ENCODE measurements around the gene NRG3. TPM values are rescaled to one million over a fixed set of nuclear protein-coding genes. Genes with fewer than 3 reads are reported as not detected.

NRG3 gene
- total RNA-seq, 1 experiment from 2014 or later: not detected

- DNase-seq (ENCODE audit: low read depth, low spot score): no peak
Observed at GRCh38 chr10:82574081-82574480, 699.1 kb downstream of the NRG3 start.

More at GRCh38 chr10:82574081-82574480, 699.1 kb downstream of the NRG3 start:
- Histone ChIP-seq H3K4me1 (ENCODE audit: control insufficient read depth in 1 of 2, insufficient read depth in 2 of 2, low read length in 2 of 2) (no peaks in the 10 kb centered on the region), H3K4me2 (ENCODE audit: low read length) (no peak overlapping the region), H3K9me2 (ENCODE audit: insufficient read depth) (no peaks in the 10 kb centered on the region), H3K27me3 (ENCODE audit: insufficient read depth, low read length) (no peaks in the 10 kb centered on the region), H3K36me3 (ENCODE audit: control insufficient read depth in 1 of 2, insufficient read depth in 2 of 2, low read length in 2 of 2) (no peaks in the 10 kb centered on the region), H3K9me3 (ENCODE audit: control insufficient read depth in 1 of 2, insufficient read depth in 1 of 2, low read depth in 1 of 2, low read length in 2 of 2) (peaks cover 7 to 24% of the 10 kb centered on the region in 2 experiments; a peak in 2 of 4 replicates), H3K4me3 (replicated peaks in 1 of 2; ENCODE audit: low read depth in 1 of 2, low read length in 2 of 2) (no peak overlapping the region), H3K9ac (ENCODE audit: low read length) (no peak overlapping the region), H3K27ac (ENCODE audit: low read depth, low read length) (no peak overlapping the region), H3K79me2 (ENCODE audit: insufficient read depth, low read length) (no peaks in the 10 kb centered on the region), H4K20me1 (ENCODE audit: insufficient read depth) (no peaks in the 10 kb centered on the region), H2AFZ (ENCODE audit: low read depth, low read length, poor library complexity, severe bottlenecking) (no peak overlapping the region)
- intact Hi-C loops (cut with micrococcal nuclease): no loop called here
- BruUV-seq (replicated peaks): no TSS peak
- no peak for ATAC-seq
- POLR2A ChIA-PET: no interaction called here
- no peak for TF ChIP-seq YY1 (IDR thresholded peaks at IDR 0.05; ENCODE audit: extremely low read depth, insufficient replicate concordance, low read depth, low read length)
- no peak for TF ChIP-seq CTCF (IDR thresholded peaks at IDR 0.05 in 2 of 3, conservative IDR thresholded peaks at IDR 0.05 in 1 of 3; ENCODE audit: borderline replicate concordance in 1 of 3, insufficient read depth in 1 of 3, low read depth in 2 of 3, low read length in 2 of 3)
- TF ChIP-seq POLR2A (IDR thresholded peaks at IDR 0.05; ENCODE audit: borderline replicate concordance, extremely low read depth, insufficient read depth, insufficient read length): no peak
- TF ChIP-seq MAX (IDR thresholded peaks at IDR 0.05): no peak
- no peak for TF ChIP-seq CEBPB (IDR thresholded peaks at IDR 0.05; ENCODE audit: low read depth)
- no peak for TF ChIP-seq SP1 (IDR thresholded peaks at IDR 0.05; ENCODE audit: low read depth)
- no peak for TF ChIP-seq SIN3A (IDR thresholded peaks at IDR 0.05; ENCODE audit: low read depth)
- no peak for TF ChIP-seq EZH2 (IDR thresholded peaks at IDR 0.05)
- no peak for TF ChIP-seq ELF1 (IDR thresholded peaks at IDR 0.05; ENCODE audit: borderline replicate concordance, low read depth)
- TF ChIP-seq ATF3 (IDR thresholded peaks at IDR 0.05): no peak
- no peak for TF ChIP-seq ZFX (IDR thresholded peaks at IDR 0.05)
- TF ChIP-seq TCF7L2 (IDR thresholded peaks at IDR 0.05; ENCODE audit: borderline replicate concordance, extremely low read depth, insufficient read depth, insufficient read length): no peak
- TF ChIP-seq RAD21 (IDR thresholded peaks at IDR 0.05; ENCODE audit: low read depth): no peak
- TF ChIP-seq SRF (IDR thresholded peaks at IDR 0.05; ENCODE audit: low read depth): no peak
- no peak for TF ChIP-seq POLR2AphosphoS5 (IDR thresholded peaks at IDR 0.05; ENCODE audit: low read depth, low read length)
- TF ChIP-seq FOSL1 (IDR thresholded peaks at IDR 0.05; ENCODE audit: low read depth): no peak
- TF ChIP-seq ZNF274 (IDR thresholded peaks at IDR 0.05; ENCODE audit: low read depth, low read length): no peak
- TF ChIP-seq REST (IDR thresholded peaks at IDR 0.05; ENCODE audit: low read depth): no peak
- no peak for TF ChIP-seq EGR1 (IDR thresholded peaks at IDR 0.05; ENCODE audit: low read depth)
- RAD21 ChIA-PET (ENCODE audit: low non-redundant PET in 1 of 2, low total read pairs in 2 of 2, uncharacterized antibody in 2 of 2, unreplicated experiment in 2 of 2): no interaction called here
- CTCF ChIA-PET: no interaction called here
